Measurements from ENCODE around the gene LANCL2.

LANCL2 gene

DNA sequence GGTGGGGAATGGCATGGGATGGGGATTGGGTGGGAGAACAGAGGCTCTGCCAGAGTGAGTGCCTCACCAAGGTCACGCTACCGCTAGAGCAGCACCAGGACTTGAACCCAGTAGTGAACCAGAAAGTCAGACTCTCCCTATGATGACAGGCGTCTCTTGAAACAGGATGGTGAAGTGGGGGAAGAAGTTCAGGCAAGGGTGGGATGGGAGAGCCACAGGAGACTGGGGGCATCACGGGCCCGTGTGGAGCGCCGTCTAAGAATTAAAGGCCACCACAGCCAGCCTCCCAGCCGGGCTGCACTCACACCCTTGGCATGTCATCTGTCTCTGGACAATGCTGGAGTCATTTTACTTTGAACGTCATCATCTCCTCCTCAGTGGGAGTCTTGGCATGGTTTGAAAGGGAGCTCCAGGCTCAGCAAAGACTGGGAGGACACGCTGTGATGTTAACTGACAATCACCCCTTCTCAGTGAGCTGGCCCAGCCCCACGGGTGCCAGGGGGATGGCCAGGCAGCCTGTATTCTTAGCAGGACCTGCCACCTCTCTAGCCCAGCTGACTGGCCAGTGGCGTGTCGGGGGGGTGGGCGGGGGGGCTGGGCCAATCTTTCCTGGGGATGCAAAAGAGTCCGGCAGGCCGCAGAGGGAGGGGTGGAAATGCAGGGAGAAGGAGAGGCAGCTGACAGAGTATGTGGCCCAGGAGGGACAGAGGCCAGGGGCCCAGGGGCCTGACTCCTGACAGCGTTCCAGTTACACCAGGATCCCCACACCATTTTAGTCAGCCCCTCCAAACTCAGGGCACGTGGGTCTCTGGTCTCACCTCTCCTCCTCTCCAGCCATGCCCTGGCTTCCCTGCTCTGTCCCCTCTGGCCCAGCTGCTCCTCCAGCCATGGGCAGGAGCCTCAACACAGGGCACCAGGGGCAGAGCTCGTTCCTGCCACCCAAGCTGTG lies 111.0 kb downstream of the LANCL2 start:
- no peak overlapping the region for H3K9ac ChIP-seq (ENCODE audit: low read length)
- no peak overlapping the region for H3K4me3 ChIP-seq (ENCODE audit: insufficient read depth, low read length, poor library complexity, severe bottlenecking)
- no peaks in the 10 kb centered on the region for H4K20me1 ChIP-seq (ENCODE audit: low read depth, low read length)
- H3K4me2 ChIP-seq (ENCODE audit: low read depth, low read length, poor library complexity, severe bottlenecking) = no peak overlapping the region
- H3F3A ChIP-seq (ENCODE audit: insufficient read depth) = no peaks in the 10 kb centered on the region
- no peaks in the 10 kb centered on the region for H3K27me3 ChIP-seq (ENCODE audit: low read length)
- H3K9me3 ChIP-seq (ENCODE audit: insufficient read depth, low read length) = no peaks in the 10 kb centered on the region
- no peaks in the 10 kb centered on the region for H3K36me3 ChIP-seq (ENCODE audit: low read length)
- no peaks in the 10 kb centered on the region for H3K9me2 ChIP-seq (replicated peaks; ENCODE audit: insufficient read depth, low read length)
- no peak overlapping the region for H2AFZ ChIP-seq (ENCODE audit: low read depth, low read length, severe bottlenecking)
- H3K27ac ChIP-seq (ENCODE audit: low read depth, low read length) = no peak overlapping the region
- TF ChIP-seq EZH2phosphoT487 (conservative IDR thresholded peaks at IDR 0.05; ENCODE audit: low read length) = no peak
- TF ChIP-seq, protein P1, sequence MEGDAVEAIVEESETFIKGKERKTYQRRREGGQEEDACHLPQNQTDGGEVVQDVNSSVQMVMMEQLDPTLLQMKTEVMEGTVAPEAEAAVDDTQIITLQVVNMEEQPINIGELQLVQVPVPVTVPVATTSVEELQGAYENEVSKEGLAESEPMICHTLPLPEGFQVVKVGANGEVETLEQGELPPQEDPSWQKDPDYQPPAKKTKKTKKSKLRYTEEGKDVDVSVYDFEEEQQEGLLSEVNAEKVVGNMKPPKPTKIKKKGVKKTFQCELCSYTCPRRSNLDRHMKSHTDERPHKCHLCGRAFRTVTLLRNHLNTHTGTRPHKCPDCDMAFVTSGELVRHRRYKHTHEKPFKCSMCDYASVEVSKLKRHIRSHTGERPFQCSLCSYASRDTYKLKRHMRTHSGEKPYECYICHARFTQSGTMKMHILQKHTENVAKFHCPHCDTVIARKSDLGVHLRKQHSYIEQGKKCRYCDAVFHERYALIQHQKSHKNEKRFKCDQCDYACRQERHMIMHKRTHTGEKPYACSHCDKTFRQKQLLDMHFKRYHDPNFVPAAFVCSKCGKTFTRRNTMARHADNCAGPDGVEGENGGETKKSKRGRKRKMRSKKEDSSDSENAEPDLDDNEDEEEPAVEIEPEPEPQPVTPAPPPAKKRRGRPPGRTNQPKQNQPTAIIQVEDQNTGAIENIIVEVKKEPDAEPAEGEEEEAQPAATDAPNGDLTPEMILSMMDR (IDR thresholded peaks at IDR 0.05; ENCODE audit: insufficient read depth, low read length, poor library complexity, severe bottlenecking) = no peak
- no peaks in the 10 kb centered on the region for H3K79me2 ChIP-seq (ENCODE audit: insufficient read depth, low read length)

DNA sequence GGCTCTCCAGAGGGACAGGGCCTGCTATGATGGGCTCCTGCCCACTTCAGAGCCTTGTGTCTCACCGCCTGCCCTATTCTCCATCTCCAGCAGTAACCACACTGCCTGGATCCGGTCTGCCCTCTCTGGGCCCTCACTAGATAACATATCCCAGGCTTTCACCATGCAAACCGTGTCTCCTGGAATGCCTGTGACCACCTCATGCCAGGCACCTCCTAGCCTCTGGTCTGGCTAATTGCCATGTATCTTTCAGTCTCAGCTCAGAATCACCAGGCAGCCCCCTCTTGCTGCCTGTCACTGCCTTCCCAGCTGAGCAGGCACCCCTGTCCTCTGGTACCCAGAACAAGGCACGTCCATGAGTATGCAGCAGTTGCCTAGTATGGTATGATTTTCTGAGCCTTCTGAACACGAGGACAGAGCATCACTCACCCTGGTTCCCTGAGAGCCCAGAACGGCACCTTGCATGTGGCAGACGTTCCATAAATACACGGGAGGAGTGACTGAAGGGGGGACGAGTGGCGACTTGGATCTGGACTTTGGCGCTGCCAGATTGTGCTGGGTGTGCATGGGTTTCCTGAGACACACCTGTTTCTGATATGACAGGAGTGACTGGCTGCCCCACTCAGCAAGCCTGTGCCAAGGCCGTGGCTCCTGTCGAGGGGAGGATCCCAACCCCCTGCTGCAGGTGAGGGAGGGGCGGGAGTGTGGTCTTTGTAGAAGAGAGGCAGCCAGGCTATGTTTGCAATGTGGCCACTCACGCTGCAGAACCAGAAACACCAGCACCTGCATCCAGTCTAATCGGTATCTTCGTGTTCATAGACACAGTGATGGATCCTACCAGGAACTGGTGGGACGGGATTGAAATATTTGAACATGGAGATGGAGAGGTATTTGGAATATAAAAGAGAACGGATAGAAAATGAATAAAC lies 112.0 kb downstream of the LANCL2 start:
- H3K27ac ChIP-seq (ENCODE audit: low read depth, low read length) = no peak overlapping the region
- no peak overlapping the region for H3K4me2 ChIP-seq (ENCODE audit: low read depth, low read length, poor library complexity, severe bottlenecking)
- H3K4me3 ChIP-seq (ENCODE audit: insufficient read depth, low read length, poor library complexity, severe bottlenecking) = no peak overlapping the region
- no peaks in the 10 kb centered on the region for H3K36me3 ChIP-seq (ENCODE audit: low read length)
- H3K9me2 ChIP-seq (replicated peaks; ENCODE audit: insufficient read depth, low read length) = no peaks in the 10 kb centered on the region
- TF ChIP-seq, protein P1 (IDR thresholded peaks at IDR 0.05; ENCODE audit: insufficient read depth, low read length, poor library complexity, severe bottlenecking) = no peak
- TF ChIP-seq EZH2phosphoT487 (conservative IDR thresholded peaks at IDR 0.05; ENCODE audit: low read length) = no peak
- no peaks in the 10 kb centered on the region for H3K27me3 ChIP-seq (ENCODE audit: low read length)
- no peak overlapping the region for H3K9ac ChIP-seq (ENCODE audit: low read length)
- H3F3A ChIP-seq (ENCODE audit: insufficient read depth) = no peaks in the 10 kb centered on the region
- H3K79me2 ChIP-seq (ENCODE audit: insufficient read depth, low read length) = no peaks in the 10 kb centered on the region
- H3K9me3 ChIP-seq (ENCODE audit: insufficient read depth, low read length) = no peaks in the 10 kb centered on the region
- H2AFZ ChIP-seq (ENCODE audit: low read depth, low read length, severe bottlenecking) = no peak overlapping the region
- no peaks in the 10 kb centered on the region for H4K20me1 ChIP-seq (ENCODE audit: low read depth, low read length)

DNA sequence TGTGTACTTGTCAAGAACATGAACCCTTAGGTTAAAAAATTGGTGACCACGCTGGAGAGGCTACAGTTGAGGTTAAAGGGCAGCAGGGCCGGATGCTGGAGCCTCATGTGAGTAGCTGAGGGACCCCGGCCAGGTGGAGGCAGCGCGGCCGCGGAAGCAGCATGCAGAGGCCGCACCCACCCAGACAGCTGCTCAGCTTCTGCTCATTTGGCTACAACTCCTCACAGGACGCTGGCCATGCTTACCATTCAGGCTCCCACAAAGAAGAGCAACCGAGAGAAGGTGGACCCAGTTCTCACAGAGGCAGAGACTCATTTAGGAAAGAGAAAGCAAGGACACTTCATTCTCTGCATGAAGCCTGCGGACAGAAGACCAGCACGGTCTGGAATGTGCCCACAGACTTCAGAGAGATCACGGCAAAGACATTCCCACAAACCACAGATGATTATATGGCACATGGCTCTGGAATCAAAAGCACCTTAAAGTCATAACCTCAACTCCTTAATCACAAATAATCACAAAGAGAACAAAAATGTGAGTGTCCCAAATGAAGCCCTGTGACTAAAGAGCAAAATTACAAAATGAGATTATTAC lies 112.7 kb downstream of the LANCL2 start:
- Histone ChIP-seq H3K27me3 (ENCODE audit: low read length) (no peaks in the 10 kb centered on the region), H3K79me2 (ENCODE audit: insufficient read depth, low read length) (no peaks in the 10 kb centered on the region), H3K36me3 (ENCODE audit: low read length) (no peaks in the 10 kb centered on the region), H3K4me2 (ENCODE audit: low read depth, low read length, poor library complexity, severe bottlenecking) (no peak overlapping the region), H3K9ac (ENCODE audit: low read length) (no peak overlapping the region), H3F3A (ENCODE audit: insufficient read depth) (no peaks in the 10 kb centered on the region), H3K27ac (ENCODE audit: low read depth, low read length) (no peak overlapping the region), H3K9me2 (replicated peaks; ENCODE audit: insufficient read depth, low read length) (no peaks in the 10 kb centered on the region), H3K4me3 (ENCODE audit: insufficient read depth, low read length, poor library complexity, severe bottlenecking) (no peak overlapping the region), H2AFZ (ENCODE audit: low read depth, low read length, severe bottlenecking) (no peak overlapping the region), H4K20me1 (ENCODE audit: low read depth, low read length) (no peaks in the 10 kb centered on the region), H3K9me3 (ENCODE audit: insufficient read depth, low read length) (no peaks in the 10 kb centered on the region)
- TF ChIP-seq, protein P1 (IDR thresholded peaks at IDR 0.05; ENCODE audit: insufficient read depth, low read length, poor library complexity, severe bottlenecking) = no peak
- no peak for TF ChIP-seq EZH2phosphoT487 (conservative IDR thresholded peaks at IDR 0.05; ENCODE audit: low read length)

Measured in SU-DHL-6 (cell line).